Fibroblast of skin of right biceps (primary cell): ENCODE data around the gene GRID1.
A peak's percentile ranks its signal among the peaks of the same experiment; 100 is the strongest.

Experiments
- DNase-seq: peaks from one replicate; pipeline ENCODE4 v3.0.0-alpha.2; 2013

Gene GRID1

GRCh38 chr10:86353506-86354485 lies 12.8 kb downstream of the GRID1 start:
- no peak for DNase-seq

- DNase-seq: no peak
Measured at GRCh38 chr10:86350897-86351296, 15.7 kb downstream of the GRID1 start.

GRCh38 chr10:86349940-86350630 lies 16.5 kb downstream of the GRID1 start:
- DNase-seq: no peak

GRCh38 chr10:86349474-86349873 lies 17.1 kb downstream of the GRID1 start:
- peak; percentile 17 for DNase-seq

GRCh38 chr10:86348321-86349210 lies 18.0 kb downstream of the GRID1 start:
- DNase-seq: no peak

GRCh38 chr10:86347856-86348255 lies 18.7 kb downstream of the GRID1 start:
- DNase-seq: no peak

- no peak for DNase-seq
Measured at GRCh38 chr10:86346799-86347665, 19.6 kb downstream of the GRID1 start.

GRCh38 chr10:86345859-86346798 lies 20.5 kb downstream of the GRID1 start:
- DNase-seq: no peak

GRCh38 chr10:86345296-86345858 lies 21.2 kb downstream of the GRID1 start:
- no peak for DNase-seq

- DNase-seq: no peak
Measured at GRCh38 chr10:86344714-86345161, 21.9 kb downstream of the GRID1 start.

- DNase-seq: no peak
Measured at GRCh38 chr10:86344281-86344680, 22.3 kb downstream of the GRID1 start.

- DNase-seq: no peak
Measured at GRCh38 chr10:86343761-86344160, 22.8 kb downstream of the GRID1 start.

GRCh38 chr10:86342111-86342863 lies 24.3 kb downstream of the GRID1 start:
- no peak for DNase-seq

- no peak for DNase-seq
Measured at GRCh38 chr10:86341361-86341811, 25.2 kb downstream of the GRID1 start.

- DNase-seq: no peak
Measured at GRCh38 chr10:86340991-86341260, 25.7 kb downstream of the GRID1 start.

GRCh38 chr10:86340176-86340990 lies 26.2 kb downstream of the GRID1 start:
- no peak for DNase-seq

- no peak for DNase-seq
Measured at GRCh38 chr10:86339226-86339865, 27.2 kb downstream of the GRID1 start.

GRCh38 chr10:86337121-86337601 lies 29.4 kb downstream of the GRID1 start:
- DNase-seq: no peak
